ENCODE data around the gene TM7SF2. TPM values are rescaled to one million over a fixed set of nuclear protein-coding genes. Genes with fewer than 3 reads are reported as not detected.

Gene TM7SF2
- total RNA-seq, 2 donors from 2014 or later: 97.9 to 108 TPM

DNA sequence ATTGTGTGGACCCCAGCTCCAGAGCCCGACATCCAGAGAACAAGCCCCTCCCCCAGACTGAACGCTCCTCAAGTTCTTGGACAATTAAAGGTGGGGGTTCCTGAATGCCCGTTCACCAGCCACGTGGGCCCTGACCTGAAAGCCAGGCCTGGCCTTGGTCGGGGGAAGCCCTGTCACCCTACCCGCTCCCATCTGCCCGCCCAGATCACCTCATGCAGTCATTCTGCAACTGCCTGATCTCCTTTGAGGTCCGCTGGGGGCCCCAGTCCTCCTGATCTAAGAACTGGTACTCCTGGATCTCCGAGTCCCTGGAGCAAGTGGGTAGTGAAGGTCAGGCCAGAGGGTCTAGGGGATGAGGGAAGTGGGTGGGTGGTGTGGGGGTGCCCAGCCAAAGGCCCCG is 44.2 kb upstream of the TM7SF2 start:
- Mint-ChIP-seq H3K36me3 (ENCODE audit: low read depth) (no peaks in the 10 kb centered on the region), H3K4me3 (no peak overlapping the region)

DNA sequence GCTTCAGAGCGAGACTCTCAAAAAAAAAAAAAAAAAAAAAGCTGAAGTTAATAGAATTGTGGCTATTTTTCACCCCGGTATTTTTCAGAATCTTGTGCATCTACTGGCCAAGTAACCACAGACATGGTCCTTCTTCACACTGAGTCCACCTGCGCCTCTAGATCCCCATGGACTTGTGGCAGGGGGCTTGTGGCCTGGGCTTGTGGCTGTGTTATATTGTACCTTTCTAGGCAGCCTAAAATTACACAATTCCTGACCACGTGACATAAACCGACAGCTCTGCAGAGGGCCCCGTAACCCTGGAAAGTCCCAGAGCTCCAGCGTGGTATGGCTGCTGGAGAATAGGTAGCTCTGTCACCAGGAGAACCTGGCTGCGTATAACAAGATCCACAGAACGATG is 42.5 kb upstream of the TM7SF2 start:
- Histone ChIP-seq H3K4me1 (ENCODE audit: control insufficient read depth, insufficient read depth, low read length) (peaks cover 4% of the 10 kb centered on the region), H3K27ac (ENCODE audit: low read depth, low read length) (no peak overlapping the region), H3K4me3 (ENCODE audit: low read length) (no peak overlapping the region), H3K9ac (ENCODE audit: extremely low read depth, low read length, poor library complexity, severe bottlenecking) (no peak overlapping the region), H3K27me3 (ENCODE audit: control insufficient read depth, insufficient read depth, low read length, poor library complexity, severe bottlenecking) (no peaks in the 10 kb centered on the region), H3K36me3 (ENCODE audit: control insufficient read depth, insufficient read depth, low read length) (no peaks in the 10 kb centered on the region), H3K9me3 (ENCODE audit: control insufficient read depth, low read length) (no peaks in the 10 kb centered on the region)
- no peak for DNase-seq
- Mint-ChIP-seq H3K27me3 (ENCODE audit: insufficient read depth) (no peaks in the 10 kb centered on the region), H3K9me3 (no peaks in the 10 kb centered on the region), H3K4me1 (peaks cover 1% of the 10 kb centered on the region), H3K36me3 (ENCODE audit: low read depth) (no peaks in the 10 kb centered on the region), H3K4me3 (no peak overlapping the region), H3K27ac (no peak overlapping the region)
- TF ChIP-seq, protein P1, sequence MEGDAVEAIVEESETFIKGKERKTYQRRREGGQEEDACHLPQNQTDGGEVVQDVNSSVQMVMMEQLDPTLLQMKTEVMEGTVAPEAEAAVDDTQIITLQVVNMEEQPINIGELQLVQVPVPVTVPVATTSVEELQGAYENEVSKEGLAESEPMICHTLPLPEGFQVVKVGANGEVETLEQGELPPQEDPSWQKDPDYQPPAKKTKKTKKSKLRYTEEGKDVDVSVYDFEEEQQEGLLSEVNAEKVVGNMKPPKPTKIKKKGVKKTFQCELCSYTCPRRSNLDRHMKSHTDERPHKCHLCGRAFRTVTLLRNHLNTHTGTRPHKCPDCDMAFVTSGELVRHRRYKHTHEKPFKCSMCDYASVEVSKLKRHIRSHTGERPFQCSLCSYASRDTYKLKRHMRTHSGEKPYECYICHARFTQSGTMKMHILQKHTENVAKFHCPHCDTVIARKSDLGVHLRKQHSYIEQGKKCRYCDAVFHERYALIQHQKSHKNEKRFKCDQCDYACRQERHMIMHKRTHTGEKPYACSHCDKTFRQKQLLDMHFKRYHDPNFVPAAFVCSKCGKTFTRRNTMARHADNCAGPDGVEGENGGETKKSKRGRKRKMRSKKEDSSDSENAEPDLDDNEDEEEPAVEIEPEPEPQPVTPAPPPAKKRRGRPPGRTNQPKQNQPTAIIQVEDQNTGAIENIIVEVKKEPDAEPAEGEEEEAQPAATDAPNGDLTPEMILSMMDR (conservative IDR thresholded peaks at IDR 0.05): no peak
- 85 to 91% methylated on average over 8 to 9 of the region's 9 CpGs for WGBS, 2 experiments (ENCODE audit: insufficient coverage in 1 of 2, insufficient read length in 1 of 2)

More for the DNA sequence above, 44.2 kb upstream of the TM7SF2 start:
- no peak overlapping the region for H3K4me3 ChIP-seq (ENCODE audit: low read length)
- no peak overlapping the region for H3K9ac ChIP-seq (ENCODE audit: extremely low read depth, low read length, poor library complexity, severe bottlenecking)
- no peak overlapping the region for H3K27ac Mint-ChIP-seq
- peaks cover 1% of the 10 kb centered on the region for H3K4me1 Mint-ChIP-seq
- no peaks in the 10 kb centered on the region for H3K36me3 ChIP-seq (ENCODE audit: control insufficient read depth, insufficient read depth, low read length)
- DNase-seq: no peak
- no peaks in the 10 kb centered on the region for H3K27me3 Mint-ChIP-seq (ENCODE audit: insufficient read depth)
- TF ChIP-seq, protein P1 (conservative IDR thresholded peaks at IDR 0.05): no peak
- no peaks in the 10 kb centered on the region for H3K9me3 ChIP-seq (ENCODE audit: control insufficient read depth, low read length)
- WGBS, 2 experiments (ENCODE audit: insufficient coverage in 1 of 2, insufficient read length in 1 of 2): 80 to 88% methylated on average over 1 to 10 of the region's 10 CpGs
- H3K4me1 ChIP-seq (ENCODE audit: control insufficient read depth, insufficient read depth, low read length): peaks cover 4% of the 10 kb centered on the region
- H3K27me3 ChIP-seq (ENCODE audit: control insufficient read depth, insufficient read depth, low read length, poor library complexity, severe bottlenecking): no peaks in the 10 kb centered on the region
- no peak overlapping the region for H3K27ac ChIP-seq (ENCODE audit: low read depth, low read length)
- H3K9me3 Mint-ChIP-seq: no peaks in the 10 kb centered on the region

DNA sequence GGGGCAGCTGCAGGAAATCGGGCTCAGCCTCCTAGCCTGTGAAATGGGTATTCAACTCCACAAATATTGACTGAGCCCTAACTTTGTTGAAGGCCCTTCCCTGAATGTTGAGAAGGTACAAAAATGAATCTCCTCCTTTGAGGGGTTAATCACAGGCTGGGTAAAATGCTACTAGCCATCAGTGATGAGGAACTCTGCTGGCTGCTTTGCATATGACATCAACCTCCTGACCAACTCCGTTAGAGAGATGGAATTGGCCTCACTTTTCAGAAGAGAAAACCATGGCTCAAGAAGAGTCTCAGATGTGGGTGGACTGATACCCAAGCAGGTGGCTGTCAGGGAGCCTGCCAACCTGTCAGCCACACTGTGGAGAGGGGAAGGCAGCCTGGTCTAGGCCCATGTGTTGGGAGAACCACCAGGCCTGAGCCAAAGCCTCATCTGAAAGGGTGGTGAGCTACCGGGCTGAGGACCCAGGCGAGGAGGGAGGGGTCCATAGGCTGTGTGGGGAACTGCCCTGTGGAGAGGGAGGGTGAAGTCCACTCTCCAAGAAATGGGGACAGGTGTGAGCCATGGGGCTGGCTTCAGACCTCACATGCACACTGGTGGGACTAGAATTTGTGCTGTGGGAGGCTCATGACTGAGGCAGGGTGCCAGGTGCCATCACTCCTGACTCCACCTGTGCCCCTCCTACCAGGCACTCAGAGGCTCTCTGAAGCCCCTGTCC is 39.6 kb upstream of the TM7SF2 start:
- no peak overlapping the region for H3K27ac ChIP-seq (ENCODE audit: low read depth, low read length)
- H3K27me3 ChIP-seq (ENCODE audit: control insufficient read depth, insufficient read depth, low read length, poor library complexity, severe bottlenecking): no peaks in the 10 kb centered on the region
- H3K4me3 ChIP-seq (ENCODE audit: low read length): no peak overlapping the region
- TF ChIP-seq, protein P1 (conservative IDR thresholded peaks at IDR 0.05): no peak
- no peaks in the 10 kb centered on the region for H3K9me3 ChIP-seq (ENCODE audit: control insufficient read depth, low read length)
- H3K36me3 ChIP-seq (ENCODE audit: control insufficient read depth, insufficient read depth, low read length): peaks cover 5% of the 10 kb centered on the region
- Mint-ChIP-seq H3K27ac (no peak overlapping the region), H3K4me1 (peaks cover 1% of the 10 kb centered on the region), H3K9me3 (no peaks in the 10 kb centered on the region), H3K27me3 (ENCODE audit: insufficient read depth) (no peaks in the 10 kb centered on the region), H3K36me3 (ENCODE audit: low read depth) (peaks cover 13% of the 10 kb centered on the region), H3K4me3 (no peak overlapping the region)
- H3K4me1 ChIP-seq (ENCODE audit: control insufficient read depth, insufficient read depth, low read length): peaks cover 1% of the 10 kb centered on the region
- DNase-seq: no peak
- H3K9ac ChIP-seq (ENCODE audit: extremely low read depth, low read length, poor library complexity, severe bottlenecking): no peak overlapping the region
- 77 to 81% methylated on average over 2 to 4 of the region's 4 CpGs for WGBS, 2 experiments (ENCODE audit: insufficient coverage in 1 of 2, insufficient read length in 1 of 2)
